ENCODE results near the gene C1orf56. TPM values are rescaled to one million over a fixed set of nuclear protein-coding genes. Genes with fewer than 3 reads are reported as not detected.

C1orf56 gene
- total and polyA plus RNA-seq, 4 donors: 1.5 to 11.2 (median 3.3) TPM

DNA sequence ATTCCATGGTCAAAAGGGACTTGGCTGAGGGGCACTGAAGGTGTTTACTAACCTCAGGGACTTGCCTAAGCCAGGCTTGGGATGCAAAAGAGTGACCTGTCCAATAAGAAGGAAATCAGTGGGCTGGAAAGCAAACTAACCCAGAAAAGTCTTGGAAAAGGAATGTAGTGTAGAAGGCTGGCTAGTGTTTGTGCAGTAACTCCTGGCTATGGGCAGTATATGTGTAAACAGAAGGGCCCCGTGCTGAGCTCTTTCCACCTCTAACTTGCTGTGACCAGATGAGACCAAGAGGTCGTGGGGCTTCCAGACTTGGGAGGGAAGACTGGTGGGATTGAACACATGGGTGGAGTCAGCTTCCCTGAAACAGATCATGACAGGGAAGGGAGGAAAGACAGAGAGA lies 44.9 kb upstream of the C1orf56 start (continued):
- no peak for TF ChIP-seq RXRA (IDR thresholded peaks at IDR 0.05)
- TF ChIP-seq NR2F2 (IDR thresholded peaks at IDR 0.05): no peak
- TF ChIP-seq TAF1 (conservative IDR thresholded peaks at IDR 0.05): no peak

DNA sequence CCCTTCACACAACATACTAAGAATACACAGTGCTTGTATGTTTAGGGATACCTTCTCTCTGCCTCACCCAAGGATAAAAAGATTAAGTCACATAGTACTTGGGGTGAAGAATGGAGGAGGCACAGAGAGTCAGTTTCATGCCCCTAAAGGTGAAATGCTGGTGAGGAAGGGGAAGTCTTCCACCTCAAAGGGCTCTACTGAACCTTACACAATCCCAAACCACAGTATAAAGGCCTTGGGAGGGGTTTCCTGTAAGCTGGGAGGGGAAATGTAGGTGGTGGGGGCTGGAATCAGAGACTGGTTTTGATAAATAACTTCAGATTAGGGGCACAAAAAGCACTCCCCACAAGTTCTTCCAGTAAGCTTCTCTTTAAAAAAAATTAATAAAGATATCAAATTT lies 44.4 kb upstream of the C1orf56 start:
- Histone ChIP-seq H3K27me3 (ENCODE audit: control insufficient read depth in 4 of 4, insufficient read depth in 4 of 4, low read length in 3 of 4) (no peaks in the 10 kb centered on the region), H3K36me3 (ENCODE audit: control insufficient read depth in 4 of 4, insufficient read depth in 3 of 4, low read depth in 1 of 4, low read length in 3 of 4) (peaks cover 0 to 34% (median 23%) of the 10 kb centered on the region in 4 donors), H3K27ac (ENCODE audit: low read depth in 1 of 2, low read length in 2 of 2) (no peak overlapping the region), H3K9me3 (ENCODE audit: control insufficient read depth in 4 of 4, low read length in 3 of 4) (no peaks in the 10 kb centered on the region), H3K4me1 (ENCODE audit: control insufficient read depth in 4 of 4, insufficient read depth in 4 of 4, low read length in 3 of 4) (peaks cover 12 to 51% (median 38%) of the 10 kb centered on the region in 4 donors), H3K9ac (ENCODE audit: low read depth in 1 of 2, low read length in 2 of 2) (peak overlapping the region; percentile 31 to 38), H3K4me3 (ENCODE audit: low read depth in 1 of 3, low read length in 3 of 3) (no peak overlapping the region)
- TF ChIP-seq YY1 (IDR thresholded peaks at IDR 0.05) (no peak), GABPA (IDR thresholded peaks at IDR 0.05 in 1 of 2, conservative IDR thresholded peaks at IDR 0.05 in 1 of 2) (no peak), JUND (IDR thresholded peaks at IDR 0.05) (no peak), SP1 (IDR thresholded peaks at IDR 0.05) (no peak), NR2F2 (IDR thresholded peaks at IDR 0.05) (no peak), TAF1 (conservative IDR thresholded peaks at IDR 0.05) (no peak), EGR1 (IDR thresholded peaks at IDR 0.05; ENCODE audit: low read depth in 2 of 2) (no peak), FOXA2 (IDR thresholded peaks at IDR 0.05) (no peak), RAD21 (IDR thresholded peaks at IDR 0.05) (no peak), FOXA1 (IDR thresholded peaks at IDR 0.05) (no peak)
- TF ChIP-seq, protein P1, sequence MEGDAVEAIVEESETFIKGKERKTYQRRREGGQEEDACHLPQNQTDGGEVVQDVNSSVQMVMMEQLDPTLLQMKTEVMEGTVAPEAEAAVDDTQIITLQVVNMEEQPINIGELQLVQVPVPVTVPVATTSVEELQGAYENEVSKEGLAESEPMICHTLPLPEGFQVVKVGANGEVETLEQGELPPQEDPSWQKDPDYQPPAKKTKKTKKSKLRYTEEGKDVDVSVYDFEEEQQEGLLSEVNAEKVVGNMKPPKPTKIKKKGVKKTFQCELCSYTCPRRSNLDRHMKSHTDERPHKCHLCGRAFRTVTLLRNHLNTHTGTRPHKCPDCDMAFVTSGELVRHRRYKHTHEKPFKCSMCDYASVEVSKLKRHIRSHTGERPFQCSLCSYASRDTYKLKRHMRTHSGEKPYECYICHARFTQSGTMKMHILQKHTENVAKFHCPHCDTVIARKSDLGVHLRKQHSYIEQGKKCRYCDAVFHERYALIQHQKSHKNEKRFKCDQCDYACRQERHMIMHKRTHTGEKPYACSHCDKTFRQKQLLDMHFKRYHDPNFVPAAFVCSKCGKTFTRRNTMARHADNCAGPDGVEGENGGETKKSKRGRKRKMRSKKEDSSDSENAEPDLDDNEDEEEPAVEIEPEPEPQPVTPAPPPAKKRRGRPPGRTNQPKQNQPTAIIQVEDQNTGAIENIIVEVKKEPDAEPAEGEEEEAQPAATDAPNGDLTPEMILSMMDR (IDR thresholded peaks at IDR 0.05; ENCODE audit: low read depth, low read length, missing input control): no peak
- TF ChIP-seq, protein P2, sequence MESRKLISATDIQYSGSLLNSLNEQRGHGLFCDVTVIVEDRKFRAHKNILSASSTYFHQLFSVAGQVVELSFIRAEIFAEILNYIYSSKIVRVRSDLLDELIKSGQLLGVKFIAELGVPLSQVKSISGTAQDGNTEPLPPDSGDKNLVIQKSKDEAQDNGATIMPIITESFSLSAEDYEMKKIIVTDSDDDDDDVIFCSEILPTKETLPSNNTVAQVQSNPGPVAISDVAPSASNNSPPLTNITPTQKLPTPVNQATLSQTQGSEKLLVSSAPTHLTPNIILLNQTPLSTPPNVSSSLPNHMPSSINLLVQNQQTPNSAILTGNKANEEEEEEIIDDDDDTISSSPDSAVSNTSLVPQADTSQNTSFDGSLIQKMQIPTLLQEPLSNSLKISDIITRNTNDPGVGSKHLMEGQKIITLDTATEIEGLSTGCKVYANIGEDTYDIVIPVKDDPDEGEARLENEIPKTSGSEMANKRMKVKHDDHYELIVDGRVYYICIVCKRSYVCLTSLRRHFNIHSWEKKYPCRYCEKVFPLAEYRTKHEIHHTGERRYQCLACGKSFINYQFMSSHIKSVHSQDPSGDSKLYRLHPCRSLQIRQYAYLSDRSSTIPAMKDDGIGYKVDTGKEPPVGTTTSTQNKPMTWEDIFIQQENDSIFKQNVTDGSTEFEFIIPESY (IDR thresholded peaks at IDR 0.05): no peak
- TF ChIP-seq, protein P3, sequence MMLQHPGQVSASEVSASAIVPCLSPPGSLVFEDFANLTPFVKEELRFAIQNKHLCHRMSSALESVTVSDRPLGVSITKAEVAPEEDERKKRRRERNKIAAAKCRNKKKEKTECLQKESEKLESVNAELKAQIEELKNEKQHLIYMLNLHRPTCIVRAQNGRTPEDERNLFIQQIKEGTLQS (IDR thresholded peaks at IDR 0.05): no peak
- TF ChIP-seq, protein P4, sequence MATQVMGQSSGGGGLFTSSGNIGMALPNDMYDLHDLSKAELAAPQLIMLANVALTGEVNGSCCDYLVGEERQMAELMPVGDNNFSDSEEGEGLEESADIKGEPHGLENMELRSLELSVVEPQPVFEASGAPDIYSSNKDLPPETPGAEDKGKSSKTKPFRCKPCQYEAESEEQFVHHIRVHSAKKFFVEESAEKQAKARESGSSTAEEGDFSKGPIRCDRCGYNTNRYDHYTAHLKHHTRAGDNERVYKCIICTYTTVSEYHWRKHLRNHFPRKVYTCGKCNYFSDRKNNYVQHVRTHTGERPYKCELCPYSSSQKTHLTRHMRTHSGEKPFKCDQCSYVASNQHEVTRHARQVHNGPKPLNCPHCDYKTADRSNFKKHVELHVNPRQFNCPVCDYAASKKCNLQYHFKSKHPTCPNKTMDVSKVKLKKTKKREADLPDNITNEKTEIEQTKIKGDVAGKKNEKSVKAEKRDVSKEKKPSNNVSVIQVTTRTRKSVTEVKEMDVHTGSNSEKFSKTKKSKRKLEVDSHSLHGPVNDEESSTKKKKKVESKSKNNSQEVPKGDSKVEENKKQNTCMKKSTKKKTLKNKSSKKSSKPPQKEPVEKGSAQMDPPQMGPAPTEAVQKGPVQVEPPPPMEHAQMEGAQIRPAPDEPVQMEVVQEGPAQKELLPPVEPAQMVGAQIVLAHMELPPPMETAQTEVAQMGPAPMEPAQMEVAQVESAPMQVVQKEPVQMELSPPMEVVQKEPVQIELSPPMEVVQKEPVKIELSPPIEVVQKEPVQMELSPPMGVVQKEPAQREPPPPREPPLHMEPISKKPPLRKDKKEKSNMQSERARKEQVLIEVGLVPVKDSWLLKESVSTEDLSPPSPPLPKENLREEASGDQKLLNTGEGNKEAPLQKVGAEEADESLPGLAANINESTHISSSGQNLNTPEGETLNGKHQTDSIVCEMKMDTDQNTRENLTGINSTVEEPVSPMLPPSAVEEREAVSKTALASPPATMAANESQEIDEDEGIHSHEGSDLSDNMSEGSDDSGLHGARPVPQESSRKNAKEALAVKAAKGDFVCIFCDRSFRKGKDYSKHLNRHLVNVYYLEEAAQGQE (IDR thresholded peaks at IDR 0.05): no peak
- TF ChIP-seq, protein P5, sequence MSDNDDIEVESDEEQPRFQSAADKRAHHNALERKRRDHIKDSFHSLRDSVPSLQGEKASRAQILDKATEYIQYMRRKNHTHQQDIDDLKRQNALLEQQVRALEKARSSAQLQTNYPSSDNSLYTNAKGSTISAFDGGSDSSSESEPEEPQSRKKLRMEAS (IDR thresholded peaks at IDR 0.05): no peak
- no peak for DNase-seq (ENCODE audit: low spot score)
